ENCODE results near the gene VCL.

VCL gene

GRCh38 chr10:74151879-74152722, 154.2 kb downstream of the VCL start:
- peak; percentile 20 to 41 for DNase-seq
- TF ChIP-seq POLR2A (IDR thresholded peaks at IDR 0.05; ENCODE audit: low read length) (no peak), GATA1 (IDR thresholded peaks at IDR 0.05; ENCODE audit: low read depth, low read length) (no peak)

GRCh38 chr10:74153123-74153522, 155.2 kb downstream of the VCL start:
- TF ChIP-seq GATA1 (IDR thresholded peaks at IDR 0.05; ENCODE audit: low read depth, low read length) = no peak
- no peak for TF ChIP-seq POLR2A (IDR thresholded peaks at IDR 0.05; ENCODE audit: low read length)
- DNase-seq = peak in 1 of 2 experiments; percentile 5

- no peak for DNase-seq
- no peak for TF ChIP-seq POLR2A (IDR thresholded peaks at IDR 0.05; ENCODE audit: low read length)
- TF ChIP-seq GATA1 (IDR thresholded peaks at IDR 0.05; ENCODE audit: low read depth, low read length) = no peak
These were observed 155.8 kb downstream of the VCL start for GRCh38 chr10:74153676-74154075.

GRCh38 chr10:74156919-74157289, 159.0 kb downstream of the VCL start:
- peak; percentile 46 to 71 for DNase-seq

DNA sequence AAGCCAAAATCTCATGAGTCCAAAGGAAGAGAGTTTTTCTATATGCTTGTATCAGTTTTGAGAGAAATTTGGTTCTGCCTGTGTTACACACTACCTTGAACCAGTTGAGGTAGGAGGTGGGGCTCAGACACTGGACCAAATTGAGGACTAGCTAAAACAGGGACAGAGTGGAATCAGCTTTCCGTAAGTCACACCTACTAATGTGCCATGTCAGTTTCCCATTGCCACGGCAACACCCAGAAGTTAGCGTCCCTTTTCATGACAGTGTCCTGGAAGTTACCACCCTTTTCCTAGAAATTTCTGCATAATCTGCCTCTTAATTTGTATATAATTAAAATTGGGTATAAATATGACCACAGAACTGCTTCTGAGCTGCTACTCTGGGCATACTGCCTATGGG, 162.1 kb downstream of the VCL start:
- DNase-seq = no peak
- TF ChIP-seq POLR2A (IDR thresholded peaks at IDR 0.05; ENCODE audit: low read length) = no peak
- TF ChIP-seq GATA1 (IDR thresholded peaks at IDR 0.05; ENCODE audit: low read depth, low read length) = no peak

More at GRCh38 chr10:74156919-74157289, 159.0 kb downstream of the VCL start:
- no peak for TF ChIP-seq POLR2A (IDR thresholded peaks at IDR 0.05; ENCODE audit: low read length)
- no peak for TF ChIP-seq GATA1 (IDR thresholded peaks at IDR 0.05; ENCODE audit: low read depth, low read length)

GRCh38 chr10:74163319-74164068, 165.6 kb downstream of the VCL start:
- TF ChIP-seq GATA1 (IDR thresholded peaks at IDR 0.05; ENCODE audit: low read depth, low read length) (no peak), POLR2A (IDR thresholded peaks at IDR 0.05; ENCODE audit: low read length) (no peak)
- no peak for DNase-seq

DNA sequence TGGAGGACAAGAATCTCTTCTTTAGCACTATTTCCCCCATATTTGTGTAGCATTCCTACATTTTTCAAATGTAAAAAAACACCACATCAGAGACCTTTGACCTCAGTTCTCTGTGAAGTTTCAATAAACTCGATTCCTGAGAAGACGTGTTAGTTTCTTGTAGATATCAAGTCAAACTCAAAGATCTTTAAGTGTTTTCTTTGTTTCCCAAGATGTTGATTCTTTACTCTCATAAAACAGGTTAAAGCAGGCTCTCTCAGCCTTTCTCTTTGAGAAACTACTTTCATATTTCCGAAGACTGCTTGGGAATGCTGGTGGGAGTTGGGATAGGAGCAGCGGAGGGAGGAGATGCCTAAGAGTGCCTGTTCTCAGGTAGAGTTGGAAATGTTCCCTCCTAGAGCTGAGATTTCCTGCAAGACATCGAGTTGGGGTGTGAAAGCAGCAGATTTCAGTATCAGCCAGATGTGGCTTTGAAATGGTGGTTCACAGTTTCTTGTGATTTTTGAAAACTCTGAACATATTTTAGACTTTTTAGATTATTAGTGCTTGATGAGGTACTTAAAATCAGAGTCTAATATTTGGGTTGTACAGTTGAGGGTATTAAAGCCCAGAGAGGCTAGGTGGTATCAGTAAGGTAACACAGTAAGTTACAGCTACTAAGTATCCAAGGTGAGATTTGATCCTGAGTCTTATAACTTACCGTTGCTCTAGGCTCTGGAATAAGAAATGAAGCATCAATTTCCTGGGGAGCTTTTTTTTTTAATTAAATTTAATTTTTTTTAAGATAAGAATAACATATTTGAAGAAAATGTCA, 167.0 kb downstream of the VCL start:
- DNase-seq = no peak
- no peak for TF ChIP-seq GATA1 (IDR thresholded peaks at IDR 0.05; ENCODE audit: low read depth, low read length)
- no peak for TF ChIP-seq POLR2A (IDR thresholded peaks at IDR 0.05; ENCODE audit: low read length)

DNA sequence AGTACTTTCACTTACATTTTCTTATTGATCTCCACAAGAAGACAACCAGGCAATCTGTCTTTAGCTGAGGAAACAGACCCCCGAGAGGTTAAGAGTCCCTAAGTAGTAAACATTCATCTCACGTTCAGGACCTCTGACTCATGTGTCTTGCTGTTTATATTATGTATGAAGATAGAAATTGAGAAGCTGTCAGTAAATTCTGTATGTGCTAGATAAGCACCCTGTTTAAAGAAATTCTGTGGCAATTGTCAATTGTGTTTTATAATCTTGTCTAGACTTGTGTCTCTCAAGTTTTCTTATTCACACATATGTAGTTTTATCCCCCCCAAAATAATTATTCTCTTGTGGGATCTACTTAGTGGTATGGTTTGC, 167.6 kb downstream of the VCL start:
- no peak for TF ChIP-seq POLR2A (IDR thresholded peaks at IDR 0.05; ENCODE audit: low read length)
- DNase-seq = no peak

- no peak for DNase-seq
- TF ChIP-seq GATA1 (IDR thresholded peaks at IDR 0.05; ENCODE audit: low read depth, low read length) (no peak), POLR2A (IDR thresholded peaks at IDR 0.05; ENCODE audit: low read length) (no peak)
These were observed 169.5 kb downstream of the VCL start for GRCh38 chr10:74167443-74167842.
